ENCODE data around the gene BMP2K. TPM values are rescaled to one million over a fixed set of nuclear protein-coding genes. Genes with fewer than 3 reads are reported as not detected.

Gene BMP2K
- total and polyA plus RNA-seq, 8 donors, result 4.7 to 68.7 (median 17.0) TPM

DNA sequence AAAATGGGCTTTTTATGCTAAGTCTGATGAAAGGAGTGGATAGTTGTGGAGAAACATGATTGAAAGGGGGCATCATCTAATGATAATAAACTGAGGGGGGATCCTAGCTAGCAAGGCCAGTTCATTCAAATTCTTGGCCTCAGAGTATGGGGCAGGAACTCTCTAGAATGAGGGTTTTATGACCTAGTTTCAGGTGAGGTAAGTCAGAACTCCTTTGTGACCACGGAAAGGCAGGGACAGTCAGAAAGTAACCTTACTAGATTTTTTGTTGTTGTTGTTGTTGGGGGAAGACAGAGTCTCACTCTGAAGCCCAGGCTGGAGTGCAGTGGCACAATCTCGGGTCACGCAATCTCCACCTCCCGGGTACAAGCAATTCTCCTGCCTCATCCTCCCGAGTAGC, 164.6 kb downstream of the BMP2K start:
- Histone ChIP-seq H3K4me3 (no peak overlapping the region), H3K9me3 (no peaks in the 10 kb centered on the region), H3K36me3 (no peaks in the 10 kb centered on the region), H3K4me1 (peaks cover 0 to 33% (median 16%) of the 10 kb centered on the region in 4 donors), H3K27me3 (no peaks in the 10 kb centered on the region), H3K27ac (no peak overlapping the region)
- no peak for TF ChIP-seq POLR2AphosphoS5 (IDR thresholded peaks at IDR 0.05)
- no peak for TF ChIP-seq POLR2A (IDR thresholded peaks at IDR 0.05)
- no peak for TF ChIP-seq EP300 (IDR thresholded peaks at IDR 0.05)
- TF ChIP-seq, protein P1, sequence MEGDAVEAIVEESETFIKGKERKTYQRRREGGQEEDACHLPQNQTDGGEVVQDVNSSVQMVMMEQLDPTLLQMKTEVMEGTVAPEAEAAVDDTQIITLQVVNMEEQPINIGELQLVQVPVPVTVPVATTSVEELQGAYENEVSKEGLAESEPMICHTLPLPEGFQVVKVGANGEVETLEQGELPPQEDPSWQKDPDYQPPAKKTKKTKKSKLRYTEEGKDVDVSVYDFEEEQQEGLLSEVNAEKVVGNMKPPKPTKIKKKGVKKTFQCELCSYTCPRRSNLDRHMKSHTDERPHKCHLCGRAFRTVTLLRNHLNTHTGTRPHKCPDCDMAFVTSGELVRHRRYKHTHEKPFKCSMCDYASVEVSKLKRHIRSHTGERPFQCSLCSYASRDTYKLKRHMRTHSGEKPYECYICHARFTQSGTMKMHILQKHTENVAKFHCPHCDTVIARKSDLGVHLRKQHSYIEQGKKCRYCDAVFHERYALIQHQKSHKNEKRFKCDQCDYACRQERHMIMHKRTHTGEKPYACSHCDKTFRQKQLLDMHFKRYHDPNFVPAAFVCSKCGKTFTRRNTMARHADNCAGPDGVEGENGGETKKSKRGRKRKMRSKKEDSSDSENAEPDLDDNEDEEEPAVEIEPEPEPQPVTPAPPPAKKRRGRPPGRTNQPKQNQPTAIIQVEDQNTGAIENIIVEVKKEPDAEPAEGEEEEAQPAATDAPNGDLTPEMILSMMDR (IDR thresholded peaks at IDR 0.05), result no peak
- intact Hi-C loops (cut with DNase I; ENCODE audit: low total_unique reads), result loop anchor here (10.0 kb wide), 1 partner anchor 1274 kb away; no protein-coding TSS in a partner anchor
- WGBS, 5 donors, result 86 to 98% (median 90%) methylated on average over 5 of the region's 5 CpGs
- no peak for DNase-seq

DNA sequence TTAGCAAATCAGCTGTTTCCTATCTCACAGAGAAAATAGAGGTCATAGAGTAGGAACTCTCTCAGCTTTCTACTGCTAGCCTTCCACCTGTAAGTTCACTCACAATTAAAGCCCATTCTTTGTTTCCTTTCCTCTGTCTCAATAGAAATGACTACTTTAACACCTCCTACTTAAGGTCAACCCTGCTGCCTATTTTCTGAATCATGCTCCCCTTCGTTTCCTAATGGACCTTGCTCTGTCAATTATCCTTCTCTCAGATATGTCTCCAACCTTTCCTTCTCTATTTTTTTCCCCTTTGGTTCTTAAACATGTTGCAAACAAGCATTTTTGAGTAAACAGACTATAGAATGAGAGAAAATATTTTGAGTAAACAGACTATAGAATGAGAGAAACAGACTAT, 168.2 kb downstream of the BMP2K start:
- Histone ChIP-seq H3K4me3 (no peak overlapping the region), H3K27ac (no peak overlapping the region), H3K4me1 (peaks cover 0 to 10% (median 4%) of the 10 kb centered on the region in 4 donors), H3K27me3 (no peaks in the 10 kb centered on the region), H3K9me3 (no peaks in the 10 kb centered on the region), H3K36me3 (no peaks in the 10 kb centered on the region)
- DNase-seq, result no peak
- WGBS, 5 donors, result 21 to 32% (median 28%) methylated on average over 1 of the region's 1 CpG
- intact Hi-C loops (cut with DNase I; ENCODE audit: low total_unique reads), result loop anchor here (10.0 kb wide), 1 partner anchor 1270 kb away; no protein-coding TSS in a partner anchor
- no peak for TF ChIP-seq POLR2AphosphoS5 (IDR thresholded peaks at IDR 0.05)
- TF ChIP-seq, protein P1 (IDR thresholded peaks at IDR 0.05), result no peak

DNA sequence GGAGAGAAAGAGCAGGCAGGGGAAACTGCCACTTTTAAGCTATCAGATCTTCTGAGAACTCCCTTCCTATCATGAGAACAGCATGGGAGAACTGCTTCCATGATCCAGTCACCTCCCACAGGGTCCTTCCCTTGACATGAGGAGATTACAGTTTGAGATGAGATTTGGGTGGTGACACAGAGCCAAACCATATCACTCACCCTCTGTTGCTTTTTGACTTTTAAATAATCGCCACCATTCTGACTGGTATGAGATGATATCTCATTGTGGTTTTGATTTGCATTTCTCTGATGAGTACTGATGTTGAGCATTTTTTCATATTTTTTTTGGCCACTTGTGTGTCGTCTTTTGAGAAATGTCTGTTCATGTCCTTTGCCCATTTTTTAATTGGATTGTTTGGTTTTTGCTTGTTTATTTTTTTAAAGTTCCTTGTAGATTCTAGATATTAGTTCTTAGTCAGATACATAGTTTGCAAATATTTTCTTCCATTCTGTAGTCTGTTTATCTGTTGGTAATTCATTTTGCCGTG, 169.6 kb downstream of the BMP2K start:
- no peaks in the 10 kb centered on the region for H3K9me3 ChIP-seq
- 76 to 84% (median 77%) methylated on average over 3 of the region's 3 CpGs for WGBS, 5 donors
- no peak overlapping the region for H3K27ac ChIP-seq
- TF ChIP-seq POLR2AphosphoS5 (IDR thresholded peaks at IDR 0.05) (no peak), POLR2A (IDR thresholded peaks at IDR 0.05) (no peak), EP300 (IDR thresholded peaks at IDR 0.05) (no peak)
- TF ChIP-seq, protein P1 (IDR thresholded peaks at IDR 0.05), result no peak
- H3K4me1 ChIP-seq, result no peaks in the 10 kb centered on the region
- no peaks in the 10 kb centered on the region for H3K36me3 ChIP-seq
- no peak for DNase-seq
- intact Hi-C loops (cut with DNase I; ENCODE audit: low total_unique reads), result loop anchor here (10.0 kb wide), 1 partner anchor 1269 kb away; no protein-coding TSS in a partner anchor
- no peaks in the 10 kb centered on the region for H3K27me3 ChIP-seq
- H3K4me3 ChIP-seq, result no peak overlapping the region

DNA sequence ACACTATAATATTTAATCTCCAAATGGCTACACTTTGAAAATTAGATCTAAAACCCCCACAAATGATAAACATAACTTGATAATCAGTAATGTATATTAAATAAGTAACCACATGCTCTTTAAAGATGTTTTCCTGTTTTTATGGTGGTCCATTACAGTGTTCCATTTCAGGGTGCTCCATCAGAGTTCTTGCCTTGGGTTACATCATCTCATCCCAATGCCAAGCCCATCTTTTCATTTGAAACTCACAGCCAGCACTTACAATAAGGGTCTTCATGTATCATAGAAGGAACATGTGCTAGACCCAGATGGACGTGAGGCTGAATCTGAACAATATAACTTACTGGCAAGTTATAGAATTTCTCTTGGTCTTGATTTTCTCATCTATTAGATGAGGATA, 173.6 kb downstream of the BMP2K start:
- Histone ChIP-seq H3K9me3 (no peaks in the 10 kb centered on the region), H3K4me3 (no peak overlapping the region), H3K27me3 (no peaks in the 10 kb centered on the region), H3K27ac (no peak overlapping the region), H3K36me3 (no peaks in the 10 kb centered on the region), H3K4me1 (no peaks in the 10 kb centered on the region)
- 54 to 83% (median 73%) methylated on average over 1 of the region's 1 CpG for WGBS, 5 donors
- intact Hi-C loops (cut with DNase I; ENCODE audit: low total_unique reads), result loop anchor here (10.0 kb wide), 1 partner anchor 1265 kb away; no protein-coding TSS in a partner anchor
- DNase-seq, result no peak
- TF ChIP-seq, protein P1 (IDR thresholded peaks at IDR 0.05), result no peak
- TF ChIP-seq POLR2AphosphoS5 (IDR thresholded peaks at IDR 0.05), result no peak
- no peak for TF ChIP-seq EP300 (IDR thresholded peaks at IDR 0.05)
- no peak for TF ChIP-seq POLR2A (IDR thresholded peaks at IDR 0.05)

All from stomach (tissue), 9 donors.